ENCODE results near the gene CDH12. TPM values are rescaled to one million over a fixed set of nuclear protein-coding genes. Genes with fewer than 3 reads are reported as not detected.

Gene CDH12
- total and polyA plus RNA-seq, 2 donors (not counting 3 experiments of a cell fraction or from before 2014, with no cell fraction given): 0.03 TPM; not detected in 1

DNA sequence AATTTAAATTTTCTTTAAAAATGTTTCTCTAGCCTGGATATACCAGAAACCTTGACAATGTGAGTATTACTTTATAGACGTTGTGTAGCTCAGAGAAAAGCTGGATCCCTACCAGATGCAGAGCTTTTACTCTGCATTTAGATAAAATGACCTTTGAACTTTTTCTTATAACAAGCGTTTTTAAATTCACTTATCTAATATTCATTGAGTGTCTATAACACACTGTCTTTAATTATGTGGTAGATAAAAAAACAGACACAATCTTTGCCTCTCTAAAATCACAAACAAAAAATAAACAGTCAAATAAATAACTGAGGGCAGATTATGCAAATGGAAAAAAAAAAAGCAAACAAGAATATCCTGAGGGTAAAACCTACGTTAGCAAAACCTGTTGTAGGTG lies 773.6 kb downstream of the CDH12 start:
- no peaks in the 10 kb centered on the region for H3K36me3 ChIP-seq (ENCODE audit: control insufficient read depth in 2 of 2, extremely low read depth in 1 of 2, insufficient read depth in 2 of 2, low read length in 2 of 2)
- DNase-seq (ENCODE audit: low read depth, low spot score) (no peak), FAIRE-seq (no peak)
- ChIA-PET POLR2A (no interaction called here), CTCF (interaction anchor here (0.6 kb wide), 1 partner anchor 105 kb away, joined by 4 read pairs; no protein-coding TSS in a partner anchor)
- H3K9me3 ChIP-seq (replicated peaks; ENCODE audit: control insufficient read depth, insufficient read depth, low read length): no peaks in the 10 kb centered on the region
- intact Hi-C loops (cut with micrococcal nuclease) (no loop called here), dilution Hi-C loops (cut with MboI; ENCODE audit: extremely low pct_ligation_motif_present, low sequenced_read_pairs) (no loop called here)
- no peaks in the 10 kb centered on the region for H3K79me2 ChIP-seq (ENCODE audit: control insufficient read depth, insufficient read depth, low read length)
- H3K9ac ChIP-seq (replicated peaks; ENCODE audit: extremely low read depth, insufficient read depth, low read length): no peak overlapping the region
- H3K27ac ChIP-seq (ENCODE audit: insufficient read depth, low read depth, low read length): no peak overlapping the region
- H3K4me1 ChIP-seq (ENCODE audit: control insufficient read depth, extremely low read depth, insufficient read depth, low read length): no peaks in the 10 kb centered on the region
- H3K9me1 ChIP-seq (replicated peaks; ENCODE audit: control insufficient read depth, extremely low read depth, insufficient read depth, low read length): no peaks in the 10 kb centered on the region
- no peak overlapping the region for H2AFZ ChIP-seq (ENCODE audit: low read depth, low read length)
- H3K4me2 ChIP-seq (ENCODE audit: insufficient read depth, low read length): no peak overlapping the region
- no peak for TF ChIP-seq EZH2 (IDR thresholded peaks at IDR 0.05; ENCODE audit: borderline replicate concordance, low read depth, low read length, severe bottlenecking)
- no peak for TF ChIP-seq FOS (IDR thresholded peaks at IDR 0.05; ENCODE audit: borderline replicate concordance, insufficient read depth, low read length)
- TF ChIP-seq POLR2A (IDR thresholded peaks at IDR 0.05; ENCODE audit: low read depth, low read length): no peak
- TF ChIP-seq POLR2AphosphoS5 (IDR thresholded peaks at IDR 0.05; ENCODE audit: insufficient read depth, low read depth, low read length): no peak
- TF ChIP-seq, protein P1, sequence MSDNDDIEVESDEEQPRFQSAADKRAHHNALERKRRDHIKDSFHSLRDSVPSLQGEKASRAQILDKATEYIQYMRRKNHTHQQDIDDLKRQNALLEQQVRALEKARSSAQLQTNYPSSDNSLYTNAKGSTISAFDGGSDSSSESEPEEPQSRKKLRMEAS (IDR thresholded peaks at IDR 0.05; ENCODE audit: insufficient read depth, insufficient read length): no peak
- no peaks in the 10 kb centered on the region for H4K20me1 ChIP-seq (replicated peaks; ENCODE audit: control insufficient read depth, extremely low read depth, insufficient read depth, low read length)
- no peak overlapping the region for H3K4me3 ChIP-seq (replicated peaks in 1 of 3; ENCODE audit: insufficient read depth in 1 of 3, low read depth in 1 of 3, low read length in 3 of 3)
- no peaks in the 10 kb centered on the region for H3K27me3 ChIP-seq (ENCODE audit: control insufficient read depth in 2 of 2, insufficient read depth in 2 of 2, low read length in 2 of 2)
- BruUV-seq (replicated peaks): no TSS peak

DNA sequence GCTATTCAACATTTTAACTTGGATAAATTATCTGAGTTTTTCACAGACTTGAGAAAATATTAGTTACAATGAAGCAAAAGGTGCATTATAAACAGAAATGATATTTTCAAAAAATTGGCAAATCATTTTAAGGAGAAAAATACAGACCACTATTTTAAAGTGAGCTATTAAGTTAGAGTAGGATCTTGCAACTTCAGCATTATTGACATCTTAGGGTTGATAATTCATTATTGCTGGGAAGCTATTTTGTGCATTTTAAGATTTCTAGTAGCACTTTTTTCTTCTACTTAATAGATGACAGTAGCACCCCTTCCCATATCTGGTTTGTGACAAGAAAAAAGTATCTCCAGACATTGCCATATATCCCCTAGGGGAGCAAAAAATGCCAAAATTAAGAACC lies 774.1 kb downstream of the CDH12 start:
- Histone ChIP-seq H2AFZ (ENCODE audit: low read depth, low read length) (no peak overlapping the region), H3K27ac (ENCODE audit: insufficient read depth, low read depth, low read length) (no peak overlapping the region), H3K4me1 (ENCODE audit: control insufficient read depth, extremely low read depth, insufficient read depth, low read length) (no peaks in the 10 kb centered on the region), H3K4me2 (ENCODE audit: insufficient read depth, low read length) (no peak overlapping the region), H3K36me3 (ENCODE audit: control insufficient read depth in 2 of 2, extremely low read depth in 1 of 2, insufficient read depth in 2 of 2, low read length in 2 of 2) (no peaks in the 10 kb centered on the region), H3K27me3 (ENCODE audit: control insufficient read depth in 2 of 2, insufficient read depth in 2 of 2, low read length in 2 of 2) (no peaks in the 10 kb centered on the region), H3K9me1 (replicated peaks; ENCODE audit: control insufficient read depth, extremely low read depth, insufficient read depth, low read length) (no peaks in the 10 kb centered on the region), H4K20me1 (replicated peaks; ENCODE audit: control insufficient read depth, extremely low read depth, insufficient read depth, low read length) (no peaks in the 10 kb centered on the region), H3K9me3 (replicated peaks; ENCODE audit: control insufficient read depth, insufficient read depth, low read length) (no peaks in the 10 kb centered on the region), H3K79me2 (ENCODE audit: control insufficient read depth, insufficient read depth, low read length) (no peaks in the 10 kb centered on the region), H3K9ac (replicated peaks; ENCODE audit: extremely low read depth, insufficient read depth, low read length) (no peak overlapping the region), H3K4me3 (replicated peaks in 1 of 3; ENCODE audit: insufficient read depth in 1 of 3, low read depth in 1 of 3, low read length in 3 of 3) (no peak overlapping the region)
- intact Hi-C loops (cut with micrococcal nuclease) (no loop called here), dilution Hi-C loops (cut with MboI; ENCODE audit: extremely low pct_ligation_motif_present, low sequenced_read_pairs) (no loop called here)
- CTCF ChIA-PET: no interaction called here
- no TSS peak for BruUV-seq (replicated peaks)
- TF ChIP-seq MYC (IDR thresholded peaks at IDR 0.05; ENCODE audit: low read depth, low read length) (no peak), FOS (IDR thresholded peaks at IDR 0.05; ENCODE audit: borderline replicate concordance, insufficient read depth, low read length) (no peak), POLR2AphosphoS5 (IDR thresholded peaks at IDR 0.05; ENCODE audit: insufficient read depth, low read depth, low read length) (no peak), EZH2 (IDR thresholded peaks at IDR 0.05; ENCODE audit: borderline replicate concordance, low read depth, low read length, severe bottlenecking) (no peak), JUN (IDR thresholded peaks at IDR 0.05; ENCODE audit: borderline replicate concordance, insufficient read depth, insufficient read length, low read depth) (no peak), GATA2 (IDR thresholded peaks at IDR 0.05; ENCODE audit: insufficient read depth, insufficient read length, low read depth, low read length) (no peak), POLR2A (IDR thresholded peaks at IDR 0.05; ENCODE audit: low read depth, low read length) (no peak)
- TF ChIP-seq, protein P1 (IDR thresholded peaks at IDR 0.05; ENCODE audit: insufficient read depth, insufficient read length): no peak
- TF ChIP-seq, protein P2, sequence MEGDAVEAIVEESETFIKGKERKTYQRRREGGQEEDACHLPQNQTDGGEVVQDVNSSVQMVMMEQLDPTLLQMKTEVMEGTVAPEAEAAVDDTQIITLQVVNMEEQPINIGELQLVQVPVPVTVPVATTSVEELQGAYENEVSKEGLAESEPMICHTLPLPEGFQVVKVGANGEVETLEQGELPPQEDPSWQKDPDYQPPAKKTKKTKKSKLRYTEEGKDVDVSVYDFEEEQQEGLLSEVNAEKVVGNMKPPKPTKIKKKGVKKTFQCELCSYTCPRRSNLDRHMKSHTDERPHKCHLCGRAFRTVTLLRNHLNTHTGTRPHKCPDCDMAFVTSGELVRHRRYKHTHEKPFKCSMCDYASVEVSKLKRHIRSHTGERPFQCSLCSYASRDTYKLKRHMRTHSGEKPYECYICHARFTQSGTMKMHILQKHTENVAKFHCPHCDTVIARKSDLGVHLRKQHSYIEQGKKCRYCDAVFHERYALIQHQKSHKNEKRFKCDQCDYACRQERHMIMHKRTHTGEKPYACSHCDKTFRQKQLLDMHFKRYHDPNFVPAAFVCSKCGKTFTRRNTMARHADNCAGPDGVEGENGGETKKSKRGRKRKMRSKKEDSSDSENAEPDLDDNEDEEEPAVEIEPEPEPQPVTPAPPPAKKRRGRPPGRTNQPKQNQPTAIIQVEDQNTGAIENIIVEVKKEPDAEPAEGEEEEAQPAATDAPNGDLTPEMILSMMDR (IDR thresholded peaks at IDR 0.05; ENCODE audit: extremely low read depth in 1 of 2, insufficient read depth in 1 of 2, low read depth in 1 of 2, low read length in 2 of 2): no peak
- no peak for DNase-seq (ENCODE audit: low read depth, low spot score)
- FAIRE-seq: no peak
- POLR2A ChIA-PET: no interaction called here

Data from endothelial cell of umbilical vein (primary cell).